Measurements from ENCODE around the gene CYS1.

- TF ChIP-seq CTCF (conservative IDR thresholded peaks at IDR 0.05 in 1 of 2, IDR thresholded peaks at IDR 0.05 in 1 of 2; ENCODE audit: extremely low read depth in 1 of 2, insufficient read depth in 1 of 2, low read depth in 1 of 2, low read length in 2 of 2) (no peak), EZH2 (IDR thresholded peaks at IDR 0.05; ENCODE audit: borderline replicate concordance, low read length) (no peak)
These were observed 9.5 kb upstream of the CYS1 start for GRCh38 chr2:10089565-10090190.
